HT-29 (cell line): Measurements from ENCODE around the gene ULK1. TPM values are rescaled to one million over a fixed set of nuclear protein-coding genes. Genes with fewer than 3 reads are reported as not detected.

Experiments
- DNase-seq: peaks from one replicate; pipeline ENCODE4 v3.0.0-alpha.2; 2015; ENCODE audit warnings: low spot score
- total RNA-seq: library from RNA; depleted of rRNA; stranded (reverse); fragments of >200 nt; shearing (Covaris generic); gene quantifications from 2 replicates; pipeline ENCODE4 v1.2.3, GENCODE V29; 2014

The ULK1 gene
- total RNA-seq, 1 experiment from 2014 or later: 9.6 TPM

GRCh38 chr12:131919366-131920156 is 25.1 kb downstream of the ULK1 start:
- DNase-seq: no peak

GRCh38 chr12:131920157-131920508 is 25.7 kb downstream of the ULK1 start:
- DNase-seq: no peak

- no peak for DNase-seq
Measured at GRCh38 chr12:131920902-131921840, 26.7 kb downstream of the ULK1 start.

GRCh38 chr12:131921866-131922769 is 27.7 kb downstream of the ULK1 start:
- DNase-seq: peak; percentile 13

GRCh38 chr12:131922772-131923171 is 28.4 kb downstream of the ULK1 start:
- DNase-seq: no peak

GRCh38 chr12:131923260-131923659 is 28.8 kb downstream of the ULK1 start:
- DNase-seq: no peak

- DNase-seq: no peak
Measured at GRCh38 chr12:131927110-131928079, 33.0 kb downstream of the ULK1 start.

- no peak for DNase-seq
Measured at GRCh38 chr12:131928080-131928710, 33.8 kb downstream of the ULK1 start.

- peak; percentile 91 for DNase-seq
Measured at GRCh38 chr12:131928711-131929580, 34.5 kb downstream of the ULK1 start, which contains the start of gene PUS1. TSS of gene PUS1 (plus strand) at chr12:131929276. CDS start at chr12:131929723, 447 bp downstream.

GRCh38 chr12:131929581-131930456 is 35.4 kb downstream of the ULK1 start:
- peak; percentile 45 for DNase-seq

- DNase-seq: no peak
Measured at GRCh38 chr12:131930510-131930909, 36.1 kb downstream of the ULK1 start.

- no peak for DNase-seq
Measured at GRCh38 chr12:131933387-131933786, 39.0 kb downstream of the ULK1 start.

GRCh38 chr12:131934535-131934934 is 40.1 kb downstream of the ULK1 start:
- no peak for DNase-seq

- DNase-seq: no peak
Measured at GRCh38 chr12:131938082-131938481, 43.7 kb downstream of the ULK1 start.

- DNase-seq: no peak
Measured at GRCh38 chr12:131939007-131939406, 44.6 kb downstream of the ULK1 start.

GRCh38 chr12:131940141-131940547 is 45.7 kb downstream of the ULK1 start:
- DNase-seq: no peak

- no peak for DNase-seq
Measured at GRCh38 chr12:131941116-131941986, 46.9 kb downstream of the ULK1 start.
